ENCODE data around the gene GKAP1.
"Not testable (repeated sequence)": the region's sequence is repeated elsewhere in the genome, so short reads cannot be mapped to it uniquely, and the experiment has no call there.

The GKAP1 gene

DNA sequence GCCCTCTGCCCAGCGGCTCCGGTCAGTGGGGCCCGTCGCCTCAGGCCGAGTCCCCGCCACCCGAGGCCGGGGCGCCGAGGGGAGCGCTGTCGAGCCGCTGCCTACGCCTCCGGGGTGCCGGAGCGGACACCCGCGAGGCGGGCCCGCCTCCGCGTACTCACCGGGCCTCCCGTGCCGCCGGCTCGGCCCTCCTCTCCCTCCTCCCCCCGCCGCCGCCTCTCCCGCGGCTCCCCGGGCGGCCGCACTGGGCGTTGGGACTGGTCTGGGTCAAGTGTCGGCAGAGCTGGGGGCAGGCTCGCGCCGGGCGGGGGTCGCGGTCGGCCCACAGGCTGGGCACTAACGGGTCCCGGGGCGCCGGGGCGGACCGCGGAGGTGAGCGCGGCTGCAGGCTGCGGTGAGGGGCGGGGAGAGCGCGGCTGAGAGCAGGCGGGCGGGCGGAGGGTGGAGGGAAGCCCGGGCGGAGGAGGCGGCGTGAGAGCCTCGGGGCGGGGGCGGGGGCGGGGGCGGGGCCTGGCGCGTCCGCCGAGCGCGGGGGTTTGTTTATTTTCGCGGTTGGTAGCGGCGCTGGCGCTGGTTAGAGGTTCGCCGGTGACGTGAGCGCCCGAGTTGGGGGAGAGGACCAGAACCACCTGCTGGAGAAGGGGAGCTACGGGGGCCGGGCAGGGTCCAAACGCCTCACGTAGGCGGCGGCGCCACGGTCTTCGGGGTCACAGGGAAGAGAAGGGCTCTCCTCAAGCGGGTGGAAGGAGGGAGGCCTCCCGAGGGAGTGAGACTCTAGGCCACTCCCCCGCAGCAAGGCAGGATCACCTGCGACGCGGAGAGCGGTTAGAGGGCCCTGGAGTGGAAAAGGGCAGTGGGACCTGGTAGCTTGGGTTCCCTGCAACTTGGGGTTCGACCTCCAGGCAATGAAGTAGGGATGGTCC lies at the start of gene GKAP1:
GKAP1 (minus strand) TSS at position 414 of the 923 bp plus-strand sequence. CDS start 11,252 bp downstream, outside the sequence.
- peak; percentile 85 for DNase-seq (ENCODE audit: low spot score)

DNA sequence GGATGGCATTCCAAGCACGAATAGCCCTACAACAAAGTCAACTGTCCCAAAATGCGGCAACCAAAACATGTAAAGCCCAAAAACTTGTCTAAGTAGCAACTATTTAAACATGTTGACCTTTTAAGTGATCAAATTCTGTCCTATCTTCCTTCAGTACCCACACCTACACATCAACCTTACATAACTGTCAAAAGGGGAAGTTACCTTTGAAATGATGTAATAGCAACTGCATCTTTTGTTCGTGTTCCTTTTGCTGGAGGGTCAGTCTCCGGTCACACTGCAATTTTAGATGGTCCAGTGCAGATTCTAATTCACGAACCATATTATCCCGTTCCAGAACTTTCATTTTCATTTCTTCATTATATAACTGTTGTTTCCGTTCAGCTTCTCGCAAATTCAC lies 32.3 kb upstream of the GKAP1 start:
- DNase-seq (ENCODE audit: low spot score), result not testable (repeated sequence)

DNA sequence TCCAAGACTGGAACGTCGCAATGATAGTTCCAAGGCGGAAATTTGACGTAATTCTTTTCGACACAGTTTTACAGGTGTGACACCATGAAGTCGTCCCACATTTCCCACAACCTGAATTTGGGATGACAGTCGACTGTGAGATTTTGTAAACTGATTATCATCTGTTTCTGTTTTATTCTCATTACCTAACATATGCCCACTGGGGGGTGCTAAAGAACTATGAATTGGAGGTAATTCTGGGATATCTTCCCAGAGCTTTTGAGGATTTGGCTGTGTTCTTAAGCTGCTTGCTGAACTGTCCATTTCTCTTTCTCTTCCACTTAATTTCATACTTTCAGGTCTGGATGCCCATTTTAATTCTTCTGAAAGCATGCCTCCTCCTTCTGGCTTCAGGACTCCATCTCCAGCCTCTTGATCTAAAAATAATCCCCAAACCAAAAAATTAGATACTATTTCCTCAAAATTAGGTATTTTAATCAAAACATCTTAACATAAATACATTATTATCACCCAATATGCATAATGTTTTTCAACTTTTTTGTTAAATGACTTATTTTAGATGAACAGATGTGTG lies 19.6 kb upstream of the GKAP1 start:
- not testable (repeated sequence) for DNase-seq (ENCODE audit: low spot score)

DNA sequence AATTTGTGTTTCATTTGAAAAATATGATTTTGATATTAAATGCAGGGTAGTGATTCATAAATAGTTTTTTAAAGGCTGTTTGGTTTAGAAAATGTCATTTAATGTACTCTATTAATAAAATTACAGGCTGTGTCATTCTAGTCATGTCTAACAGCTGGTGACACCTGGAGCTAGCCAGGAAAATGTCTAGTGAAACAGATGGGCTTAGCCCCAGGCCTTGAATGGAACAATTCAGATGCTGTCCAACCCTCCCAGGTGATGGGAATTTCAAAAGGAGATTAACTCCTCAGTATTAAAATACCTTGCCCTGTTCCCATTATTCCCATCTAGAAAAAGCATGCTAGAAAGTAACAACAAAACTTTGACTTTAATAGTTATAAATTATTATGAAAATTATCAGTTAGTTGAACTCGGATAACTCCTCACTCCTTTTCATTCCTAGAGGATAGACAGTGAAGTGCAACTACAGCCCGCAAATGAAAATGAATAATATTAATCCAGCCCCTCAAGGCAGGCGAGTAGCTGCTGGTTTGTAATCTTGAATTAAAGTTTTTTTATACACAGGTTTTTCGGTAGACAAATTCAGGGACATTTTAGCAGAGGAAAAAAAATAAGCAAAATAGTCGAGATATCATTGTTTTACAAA lies 13.0 kb upstream of the GKAP1 start:
- not testable (repeated sequence) for DNase-seq (ENCODE audit: low spot score)

DNA sequence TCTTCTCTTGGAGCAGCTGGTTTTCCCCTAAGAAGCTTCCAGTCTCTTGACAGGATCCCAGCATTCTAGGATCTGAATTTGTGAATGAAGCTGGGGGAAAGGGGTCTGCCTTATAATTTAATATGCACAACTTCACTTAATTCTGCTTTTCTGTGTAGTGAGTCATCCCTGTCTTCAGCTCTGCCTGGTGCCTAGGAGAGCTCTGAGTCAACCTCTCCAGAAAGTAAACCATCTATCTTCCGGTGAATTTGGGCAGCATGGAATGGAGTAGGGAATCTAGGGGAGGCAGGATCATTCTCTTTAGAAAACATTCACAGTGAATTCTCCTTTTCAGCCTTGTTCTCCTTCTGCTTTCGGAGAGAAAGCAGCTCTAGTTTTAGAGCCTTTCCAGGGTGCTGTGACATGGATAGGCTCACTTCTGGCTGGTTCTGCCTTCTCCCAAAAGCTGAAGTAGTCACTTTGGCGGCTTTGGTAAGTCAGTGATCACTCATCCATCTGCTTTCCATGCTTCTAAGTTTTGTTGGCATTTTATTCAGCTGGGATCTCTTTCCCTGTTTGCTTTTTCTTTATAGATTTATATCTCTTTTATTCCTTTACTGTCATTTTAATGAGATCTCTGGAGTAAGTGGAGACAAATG lies 7.5 kb upstream of the GKAP1 start:
- not testable (repeated sequence) for DNase-seq (ENCODE audit: low spot score)

DNA sequence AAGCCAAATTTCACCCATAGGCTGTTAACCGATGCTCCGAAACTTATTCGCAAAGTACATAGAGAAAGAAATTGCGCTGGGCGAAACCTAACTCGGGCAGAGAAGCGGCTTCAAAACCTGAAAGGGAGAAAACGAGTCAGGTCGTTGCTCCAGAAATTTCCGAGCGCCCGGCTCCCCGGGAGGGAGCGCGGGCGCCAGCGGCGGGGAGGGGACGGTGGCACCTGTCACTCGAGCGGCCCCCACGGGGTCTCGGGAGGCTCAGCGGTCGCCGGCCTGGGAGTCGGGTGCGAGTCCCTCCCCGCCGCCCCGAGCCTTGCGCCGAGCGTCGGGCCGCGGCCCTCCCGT lies 586 bp downstream of the GKAP1 start:
- DNase-seq (ENCODE audit: low spot score), result peak; percentile 12

DNA sequence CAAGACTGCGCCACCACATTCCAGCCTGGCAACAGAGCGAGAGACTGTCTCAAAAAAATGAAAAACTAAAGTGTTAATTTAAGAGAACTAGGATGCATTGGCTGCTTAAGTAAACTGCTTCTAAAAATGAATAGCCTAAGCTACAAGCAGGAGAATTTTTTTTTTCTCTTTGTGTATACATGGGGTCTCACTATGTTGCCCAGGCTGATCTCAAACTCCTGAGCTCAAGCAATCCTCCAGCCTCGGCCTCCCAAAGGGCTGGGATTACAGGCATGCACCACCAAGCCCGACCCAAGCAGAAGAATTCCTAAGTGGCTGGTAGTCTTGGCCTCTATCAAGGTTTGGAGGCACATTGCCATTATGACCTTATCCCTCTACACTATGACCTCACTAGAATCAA lies 2.4 kb downstream of the GKAP1 start:
- not testable (repeated sequence) for DNase-seq (ENCODE audit: low spot score)

DNA sequence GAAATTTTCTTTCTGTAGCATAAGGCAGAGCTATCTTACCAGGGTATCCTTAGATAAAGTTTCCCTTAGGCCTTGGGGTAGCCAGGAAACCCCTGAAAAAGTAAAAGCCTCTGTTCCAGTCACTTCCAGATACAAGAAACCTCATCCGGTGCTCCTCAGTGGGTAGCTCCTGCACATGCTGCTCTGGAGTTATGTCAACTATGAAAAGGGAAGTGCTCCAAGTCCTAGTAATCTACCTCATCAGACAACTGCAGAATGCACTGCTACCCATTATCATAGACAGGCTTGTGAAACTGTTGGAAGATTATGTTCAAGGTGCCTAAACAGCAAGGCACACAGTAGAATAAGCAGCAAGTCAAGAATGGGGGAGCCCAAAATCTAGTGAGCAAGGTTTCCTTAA lies 8.4 kb downstream of the GKAP1 start:
- DNase-seq (ENCODE audit: low spot score), result not testable (repeated sequence)

DNA sequence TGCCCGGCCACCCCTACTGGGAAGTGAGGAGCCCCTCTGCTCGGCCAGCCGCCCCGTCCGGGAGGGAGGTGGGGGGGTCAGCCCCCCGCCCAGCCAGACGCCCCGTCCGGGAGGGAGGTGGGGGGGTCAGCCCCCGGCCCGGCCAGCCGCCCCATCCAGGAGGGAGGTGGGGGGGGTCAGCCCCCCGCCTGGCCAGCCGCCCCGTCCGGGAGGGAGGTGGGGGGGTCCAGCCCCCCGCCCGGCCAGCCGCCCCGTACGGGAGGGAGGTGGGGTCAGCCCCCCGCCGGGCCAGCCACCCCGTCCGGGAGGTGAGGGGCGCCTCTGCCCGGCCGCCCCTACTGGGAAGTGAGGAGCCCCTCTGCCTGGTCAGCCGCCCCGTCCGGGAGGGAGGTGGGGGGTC lies 13.1 kb downstream of the GKAP1 start:
- DNase-seq (ENCODE audit: low spot score), result not testable (repeated sequence)

DNA sequence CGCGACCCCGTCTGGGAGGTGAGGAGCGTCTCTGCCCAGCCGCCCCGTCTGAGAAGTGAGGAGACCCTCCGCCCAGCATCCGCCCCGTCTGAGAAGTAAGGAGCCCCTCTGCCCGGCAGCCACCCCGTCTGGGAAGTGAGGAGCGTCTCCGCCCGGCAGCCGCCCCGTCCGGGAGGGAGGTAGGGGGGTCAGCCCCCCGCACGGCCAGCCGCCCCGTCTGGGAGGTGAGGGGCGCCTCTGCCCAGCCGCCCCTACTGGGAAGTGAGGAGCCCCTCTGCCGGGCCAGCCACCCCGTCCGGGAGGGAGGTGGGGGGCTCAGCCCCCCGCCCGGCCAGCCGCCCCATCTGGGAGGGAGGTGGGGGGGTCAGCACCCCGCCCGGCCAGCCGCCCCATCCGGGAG lies 13.6 kb downstream of the GKAP1 start:
- not testable (repeated sequence) for DNase-seq (ENCODE audit: low spot score)

DNA sequence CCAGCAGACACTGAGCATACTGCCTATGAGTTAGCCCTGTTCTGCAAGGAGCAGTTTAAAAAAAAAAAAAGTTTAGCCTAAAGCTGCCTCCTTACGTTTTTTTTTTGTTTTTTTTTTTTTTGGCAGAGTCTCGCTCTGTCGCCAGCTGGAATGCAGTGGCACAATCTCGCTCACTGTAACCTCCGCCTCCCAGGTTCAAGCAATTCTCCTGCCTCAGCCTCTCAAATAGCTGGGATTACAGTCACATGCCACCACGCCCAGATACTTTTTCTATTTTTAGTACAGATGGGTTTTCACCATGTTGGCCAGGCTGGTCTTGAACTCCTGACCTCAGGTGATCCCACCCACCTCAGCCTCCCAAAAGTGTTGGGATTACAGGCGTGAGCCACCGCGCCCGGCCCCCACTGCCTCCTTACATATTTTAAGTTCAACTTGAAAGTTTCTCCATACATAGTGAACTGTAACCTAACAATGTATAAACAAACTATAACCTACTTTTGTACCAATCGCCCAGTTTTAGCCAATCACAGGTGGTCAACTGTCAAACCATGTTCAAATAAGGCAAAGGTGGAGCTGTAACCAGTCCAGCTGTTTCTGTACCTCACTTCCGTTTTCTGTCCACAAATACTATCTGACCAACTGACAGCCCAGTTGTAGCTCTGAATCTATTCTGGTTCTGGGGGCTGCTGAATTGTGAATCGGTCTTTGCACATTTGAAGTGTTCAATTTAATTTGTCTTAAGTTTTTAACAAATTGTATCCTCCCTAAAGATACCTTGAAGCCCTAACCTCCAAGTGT lies 17.1 kb downstream of the GKAP1 start:
- no peak for DNase-seq (ENCODE audit: low spot score)

DNA sequence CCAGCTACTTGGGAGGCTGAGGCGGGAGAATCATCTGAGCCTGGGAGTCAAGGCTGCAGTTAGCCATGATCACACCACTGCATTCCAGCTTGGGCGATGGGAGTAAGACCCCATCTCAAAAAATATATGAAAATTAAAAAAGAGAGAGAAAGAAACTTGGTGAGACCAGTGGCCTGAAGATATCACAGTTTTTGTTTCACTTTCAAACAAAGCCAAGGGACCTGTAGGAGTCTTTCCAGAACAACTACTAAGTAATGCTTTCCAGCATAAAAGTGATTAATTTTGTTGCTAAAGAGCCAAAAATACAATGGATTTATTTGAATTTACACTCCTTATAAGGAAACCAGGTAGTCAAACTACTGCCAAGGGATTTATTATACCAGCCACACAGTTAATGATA lies 23.5 kb downstream of the GKAP1 start:
- no peak for DNase-seq (ENCODE audit: low spot score)

DNA sequence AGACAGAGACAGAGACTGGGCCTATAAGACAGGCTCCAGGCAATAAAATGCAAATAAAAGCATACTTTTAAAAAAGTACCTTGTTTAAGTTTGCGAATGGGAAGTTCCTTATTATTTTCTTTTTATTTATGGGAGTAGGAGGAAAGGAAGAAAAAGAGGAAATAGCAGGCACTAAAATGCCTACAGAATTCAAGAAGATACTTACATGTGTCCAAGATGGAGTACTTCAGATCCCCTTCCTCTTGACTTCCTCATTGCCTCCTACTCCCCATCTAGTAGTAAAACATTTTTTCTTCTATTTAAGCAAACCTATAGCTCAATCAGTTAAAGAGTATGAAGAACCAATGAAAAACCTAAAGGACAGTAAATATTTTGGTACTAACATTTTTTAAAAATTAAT lies 24.8 kb downstream of the GKAP1 start:
- DNase-seq (ENCODE audit: low spot score), result no peak

DNA sequence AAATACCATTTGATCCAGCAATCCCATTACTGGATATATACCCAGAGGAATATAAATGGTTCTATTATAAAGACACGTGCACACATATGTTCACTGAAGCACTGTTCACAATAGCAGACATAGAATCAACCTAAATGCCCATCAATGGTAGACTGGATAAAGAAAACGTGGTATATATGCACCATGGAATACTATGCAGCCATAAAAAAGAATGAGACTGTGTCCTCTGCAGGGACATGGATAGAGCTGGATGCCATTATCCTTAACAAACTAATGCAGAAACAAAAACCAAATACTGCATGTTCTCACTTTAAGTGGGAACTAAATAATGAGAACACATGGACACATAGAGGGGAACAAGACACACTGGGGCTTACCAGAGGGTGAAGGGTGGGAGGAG lies 39.4 kb downstream of the GKAP1 start:
- DNase-seq (ENCODE audit: low spot score), result no peak

DNA sequence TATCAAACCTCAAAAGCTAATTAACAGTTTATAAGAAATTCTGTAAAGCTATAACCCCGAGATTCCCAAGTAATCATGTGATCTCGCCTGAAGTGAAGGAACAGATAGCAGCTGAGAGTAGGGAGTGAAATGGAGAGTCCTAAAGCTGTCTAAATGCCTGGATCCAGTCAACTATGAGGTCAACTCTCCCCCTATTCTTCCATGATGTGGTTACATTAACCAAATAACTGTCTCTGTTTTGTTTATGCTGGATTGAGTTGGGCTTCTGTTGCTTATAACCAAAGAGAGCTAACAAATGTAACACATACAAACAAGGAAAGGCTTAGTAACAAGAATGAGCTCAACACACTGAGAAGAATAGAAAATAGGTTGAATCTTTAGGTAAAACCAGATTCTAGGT lies 41.6 kb downstream of the GKAP1 start:
- DNase-seq (ENCODE audit: low spot score), result no peak

DNA sequence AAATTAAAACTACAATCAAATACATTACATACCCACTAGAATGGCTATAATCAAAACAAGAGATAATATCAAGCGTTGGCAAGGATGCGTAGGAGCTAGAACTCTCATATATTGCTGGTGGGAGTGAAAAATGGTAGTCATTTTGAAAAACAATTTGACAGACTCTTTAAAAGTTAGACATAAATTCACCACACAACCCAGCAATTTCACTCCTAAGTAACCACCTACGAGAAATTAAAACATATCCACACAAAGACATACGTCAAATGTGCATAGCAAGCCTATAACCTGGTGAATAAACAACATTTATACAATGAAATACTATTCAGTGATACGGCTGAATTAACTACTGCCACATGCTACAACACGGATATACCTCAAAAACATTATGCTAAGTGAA lies 44.7 kb downstream of the GKAP1 start:
- no peak for DNase-seq (ENCODE audit: low spot score)

DNA sequence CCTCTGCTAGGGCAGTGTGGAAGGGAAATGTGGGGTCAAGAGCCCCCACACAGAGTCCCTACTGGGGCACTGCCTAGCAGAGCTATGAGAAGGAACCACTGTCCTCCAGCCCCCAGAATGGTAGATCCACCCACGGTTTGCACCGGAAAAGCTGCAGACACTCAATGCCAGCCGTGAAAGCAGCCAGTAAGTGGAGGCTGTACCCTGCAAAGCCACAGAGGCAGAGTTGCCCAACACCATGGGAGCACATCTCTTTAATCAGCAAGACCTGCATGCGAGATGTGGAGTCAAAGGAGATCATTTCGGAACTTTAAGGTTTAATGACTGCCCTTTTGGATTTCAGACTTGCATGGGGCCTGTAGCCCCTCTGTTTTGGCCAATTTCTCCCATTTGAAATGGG lies 52.2 kb downstream of the GKAP1 start:
- no peak for DNase-seq (ENCODE audit: low spot score)

DNA sequence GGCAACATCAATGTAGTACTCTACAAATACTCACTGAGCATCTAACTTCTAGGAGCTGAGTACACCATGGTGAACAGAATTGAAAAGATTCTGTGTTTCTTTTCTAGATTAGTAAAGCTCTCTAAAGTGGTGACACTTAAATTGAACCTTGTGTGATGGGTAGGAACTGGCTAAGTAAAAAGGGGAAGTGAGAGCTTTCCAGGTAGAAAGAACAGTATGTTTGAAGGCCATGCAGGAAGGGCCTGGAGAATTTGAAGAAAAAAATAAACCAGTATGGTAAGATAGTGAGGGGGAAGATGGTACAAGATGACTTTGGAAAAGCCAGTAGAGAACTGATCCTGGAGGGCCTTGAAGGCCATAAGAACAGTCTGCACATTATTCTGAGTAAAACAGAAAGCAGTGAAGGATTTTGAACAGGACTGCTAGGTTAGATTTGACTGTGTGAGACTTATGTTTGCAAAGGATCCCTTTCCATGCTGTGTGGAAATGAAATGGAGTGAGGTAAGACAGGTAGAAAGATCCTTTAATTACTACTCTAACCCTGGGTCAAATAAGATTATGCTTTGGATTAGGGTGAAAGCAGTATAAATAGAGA lies 63.1 kb downstream of the GKAP1 start:
- DNase-seq (ENCODE audit: low spot score), result no peak

DNA sequence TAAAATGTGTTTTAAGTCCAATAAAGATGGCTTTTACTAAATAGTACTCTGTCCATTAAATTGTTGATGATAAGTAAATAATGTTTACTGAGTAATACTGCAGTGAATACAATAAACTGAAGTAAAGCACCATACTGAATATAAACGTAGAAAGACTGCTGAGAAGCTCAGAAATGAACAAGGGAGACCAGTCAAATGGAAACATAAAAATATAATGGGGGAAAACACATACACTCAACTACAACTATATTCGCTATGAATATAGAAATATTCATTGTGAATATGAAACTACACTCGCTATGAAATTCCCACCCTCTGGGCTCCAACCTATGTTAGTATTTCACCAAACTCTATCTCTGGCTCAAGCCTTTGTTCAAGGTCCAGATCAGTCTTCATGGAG lies 67.9 kb downstream of the GKAP1 start:
- DNase-seq (ENCODE audit: low spot score), result no peak

DNA sequence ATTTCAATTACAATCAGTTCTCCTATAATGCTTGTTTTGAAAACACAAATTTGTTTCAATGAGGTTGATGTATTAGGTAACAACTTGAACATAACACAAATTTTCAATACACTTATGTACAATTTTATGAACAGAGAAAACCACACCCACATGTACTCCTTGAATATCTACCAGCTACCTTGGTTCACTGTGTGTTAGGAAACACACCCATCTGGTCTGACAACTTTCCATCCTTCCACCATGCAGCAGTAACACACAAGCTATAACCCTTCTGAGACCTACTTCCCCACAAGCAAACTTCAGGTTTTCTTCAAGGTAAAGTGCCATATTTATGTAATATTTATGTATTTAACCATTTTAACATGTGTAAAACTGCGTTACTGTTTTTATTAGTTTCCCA lies 73.4 kb downstream of the GKAP1 start:
- DNase-seq (ENCODE audit: low spot score), result no peak

DNA sequence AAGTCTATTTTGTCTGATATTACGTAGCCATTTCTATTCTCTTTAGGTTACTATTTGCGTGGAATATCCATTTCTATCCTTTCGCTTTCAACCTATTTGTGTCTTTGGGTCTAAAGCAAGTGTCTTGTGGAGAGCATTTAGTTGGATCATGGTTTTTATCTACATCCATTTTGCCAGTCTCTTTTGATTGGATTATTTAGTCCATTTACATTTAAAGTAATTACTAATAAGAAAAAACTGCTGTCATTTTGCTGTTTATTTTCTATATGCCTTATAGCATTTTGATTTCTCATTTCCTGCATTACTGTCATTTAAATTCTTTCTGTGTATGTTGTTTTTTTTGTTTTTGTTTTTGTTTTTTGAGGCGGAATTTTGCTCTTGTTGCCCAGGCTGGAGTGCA lies 83.8 kb downstream of the GKAP1 start:
- DNase-seq (ENCODE audit: low spot score), result no peak

Measured in CD4-positive, alpha-beta T cell treated with Interleukin-15 for 4 hours (primary cell).